GM12873 (cell line): Measurements from ENCODE around the gene CARMIL1.

Source experiments
- TF ChIP-seq, protein P1 (sequence below): IDR thresholded peaks from 2 replicates; pipeline ENCODE4 v1.5.1; 2012; ENCODE audit warnings: low read depth, mild to moderate bottlenecking, moderate library complexity, low read length, control low read depth; ENCODE audit not compliant: insufficient read depth; ENCODE audit errors: missing control alignments

The CARMIL1 gene

GRCh38 chr6:25287941-25288340, 8.8 kb downstream of the CARMIL1 start:
- TF ChIP-seq, protein P1, sequence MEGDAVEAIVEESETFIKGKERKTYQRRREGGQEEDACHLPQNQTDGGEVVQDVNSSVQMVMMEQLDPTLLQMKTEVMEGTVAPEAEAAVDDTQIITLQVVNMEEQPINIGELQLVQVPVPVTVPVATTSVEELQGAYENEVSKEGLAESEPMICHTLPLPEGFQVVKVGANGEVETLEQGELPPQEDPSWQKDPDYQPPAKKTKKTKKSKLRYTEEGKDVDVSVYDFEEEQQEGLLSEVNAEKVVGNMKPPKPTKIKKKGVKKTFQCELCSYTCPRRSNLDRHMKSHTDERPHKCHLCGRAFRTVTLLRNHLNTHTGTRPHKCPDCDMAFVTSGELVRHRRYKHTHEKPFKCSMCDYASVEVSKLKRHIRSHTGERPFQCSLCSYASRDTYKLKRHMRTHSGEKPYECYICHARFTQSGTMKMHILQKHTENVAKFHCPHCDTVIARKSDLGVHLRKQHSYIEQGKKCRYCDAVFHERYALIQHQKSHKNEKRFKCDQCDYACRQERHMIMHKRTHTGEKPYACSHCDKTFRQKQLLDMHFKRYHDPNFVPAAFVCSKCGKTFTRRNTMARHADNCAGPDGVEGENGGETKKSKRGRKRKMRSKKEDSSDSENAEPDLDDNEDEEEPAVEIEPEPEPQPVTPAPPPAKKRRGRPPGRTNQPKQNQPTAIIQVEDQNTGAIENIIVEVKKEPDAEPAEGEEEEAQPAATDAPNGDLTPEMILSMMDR = no peak

GRCh38 chr6:25288518-25288917, 9.3 kb downstream of the CARMIL1 start:
- TF ChIP-seq, protein P1 = no peak

- TF ChIP-seq, protein P1 = no peak
Observed at GRCh38 chr6:25290306-25291060, 11.3 kb downstream of the CARMIL1 start.

- TF ChIP-seq, protein P1 = no peak
Observed at GRCh38 chr6:25292384-25292783, 13.2 kb downstream of the CARMIL1 start.

DNA sequence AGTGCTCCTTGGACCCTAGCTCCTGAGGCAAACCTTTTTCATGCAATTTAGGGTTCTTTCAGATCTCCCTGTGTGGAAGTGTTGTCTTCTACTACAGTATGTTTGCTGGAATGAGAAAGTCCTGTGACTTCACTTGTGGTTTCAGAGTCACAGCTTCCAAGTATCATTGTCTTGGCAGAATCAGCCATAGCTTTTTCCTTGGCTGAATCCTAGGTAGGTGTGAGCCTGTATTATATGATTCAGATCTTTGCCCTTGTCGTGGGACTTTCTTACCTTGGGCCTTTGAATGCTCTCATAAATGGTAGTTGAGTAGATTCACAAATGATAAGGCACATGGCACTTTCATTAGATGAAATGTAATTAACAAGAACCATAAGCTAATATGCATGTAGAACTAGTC, 16.5 kb downstream of the CARMIL1 start:
- TF ChIP-seq, protein P1 = no peak

DNA sequence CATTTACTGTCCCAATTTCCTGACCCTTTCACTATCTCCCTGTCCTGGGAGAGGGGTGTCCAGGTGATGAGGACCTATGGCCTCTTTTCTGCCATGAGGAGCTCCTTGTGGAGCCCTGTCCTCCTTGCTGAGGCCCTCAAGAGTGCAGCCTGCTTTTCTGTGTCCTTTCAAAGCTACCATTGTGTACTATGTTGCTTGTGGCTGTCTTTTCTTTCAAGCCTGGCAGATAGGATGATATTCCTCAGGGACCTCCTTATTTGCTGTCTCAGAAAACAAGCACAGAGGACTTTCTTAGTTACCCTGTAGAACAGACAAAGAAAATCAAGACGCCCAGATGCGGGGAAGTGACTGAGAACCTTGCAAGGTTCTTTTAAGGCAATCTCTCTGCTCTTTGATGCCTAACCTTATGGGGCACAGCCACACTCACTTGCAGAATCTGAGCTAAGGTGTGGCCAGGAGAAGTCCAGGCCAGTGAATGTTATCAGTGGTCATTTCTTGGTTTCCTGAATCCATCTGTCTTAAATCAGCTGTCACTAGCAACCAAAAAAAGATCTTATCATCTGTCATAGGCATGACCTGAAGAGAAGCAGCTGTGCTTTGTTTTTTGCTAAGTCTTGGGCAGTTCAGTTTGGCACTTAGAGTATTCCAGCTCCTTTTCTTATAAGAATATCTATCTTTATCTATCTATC, 17.2 kb downstream of the CARMIL1 start:
- TF ChIP-seq, protein P1 = no peak

GRCh38 chr6:25297039-25297441, 17.9 kb downstream of the CARMIL1 start:
- TF ChIP-seq, protein P1 = no peak
